ENCODE data around the gene ATXN1. TPM values are rescaled to one million over a fixed set of nuclear protein-coding genes. Genes with fewer than 3 reads are reported as not detected.

ATXN1 gene
- total RNA-seq, 1 experiment from 2014 or later: 8.1 TPM

- TF ChIP-seq ZBTB43 (CRISPR knock-in tag; IDR thresholded peaks at IDR 0.05) (no peak), CDX4 (CRISPR knock-in tag; IDR thresholded peaks at IDR 0.05; ENCODE audit: borderline replicate concordance) (no peak), ZNF219 (CRISPR knock-in tag; IDR thresholded peaks at IDR 0.05; ENCODE audit: borderline replicate concordance) (no peak), ZNF416 (CRISPR knock-in tag; IDR thresholded peaks at IDR 0.05) (no peak), CREM (CRISPR knock-in tag; IDR thresholded peaks at IDR 0.05) (no peak)
- TF ChIP-seq, protein P1, sequence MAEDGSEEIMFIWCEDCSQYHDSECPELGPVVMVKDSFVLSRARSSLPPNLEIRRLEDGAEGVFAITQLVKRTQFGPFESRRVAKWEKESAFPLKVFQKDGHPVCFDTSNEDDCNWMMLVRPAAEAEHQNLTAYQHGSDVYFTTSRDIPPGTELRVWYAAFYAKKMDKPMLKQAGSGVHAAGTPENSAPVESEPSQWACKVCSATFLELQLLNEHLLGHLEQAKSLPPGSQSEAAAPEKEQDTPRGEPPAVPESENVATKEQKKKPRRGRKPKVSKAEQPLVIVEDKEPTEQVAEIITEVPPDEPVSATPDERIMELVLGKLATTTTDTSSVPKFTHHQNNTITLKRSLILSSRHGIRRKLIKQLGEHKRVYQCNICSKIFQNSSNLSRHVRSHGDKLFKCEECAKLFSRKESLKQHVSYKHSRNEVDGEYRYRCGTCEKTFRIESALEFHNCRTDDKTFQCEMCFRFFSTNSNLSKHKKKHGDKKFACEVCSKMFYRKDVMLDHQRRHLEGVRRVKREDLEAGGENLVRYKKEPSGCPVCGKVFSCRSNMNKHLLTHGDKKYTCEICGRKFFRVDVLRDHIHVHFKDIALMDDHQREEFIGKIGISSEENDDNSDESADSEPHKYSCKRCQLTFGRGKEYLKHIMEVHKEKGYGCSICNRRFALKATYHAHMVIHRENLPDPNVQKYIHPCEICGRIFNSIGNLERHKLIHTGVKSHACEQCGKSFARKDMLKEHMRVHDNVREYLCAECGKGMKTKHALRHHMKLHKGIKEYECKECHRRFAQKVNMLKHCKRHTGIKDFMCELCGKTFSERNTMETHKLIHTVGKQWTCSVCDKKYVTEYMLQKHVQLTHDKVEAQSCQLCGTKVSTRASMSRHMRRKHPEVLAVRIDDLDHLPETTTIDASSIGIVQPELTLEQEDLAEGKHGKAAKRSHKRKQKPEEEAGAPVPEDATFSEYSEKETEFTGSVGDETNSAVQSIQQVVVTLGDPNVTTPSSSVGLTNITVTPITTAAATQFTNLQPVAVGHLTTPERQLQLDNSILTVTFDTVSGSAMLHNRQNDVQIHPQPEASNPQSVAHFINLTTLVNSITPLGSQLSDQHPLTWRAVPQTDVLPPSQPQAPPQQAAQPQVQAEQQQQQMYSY (CRISPR knock-in tag; IDR thresholded peaks at IDR 0.05): no peak
Observed at GRCh38 chr6:16326971-16327776, 434.1 kb downstream of the ATXN1 start (continued).

- CTCF ChIA-PET: no interaction called here
- Mint-ChIP-seq H3K36me3 (peaks cover 6% of the 10 kb centered on the region), H3K27ac (no peak overlapping the region), H3K27me3 (ENCODE audit: low read depth) (no peaks in the 10 kb centered on the region), H3K9me3 (peaks cover 7% of the 10 kb centered on the region), H3K4me3 (no peak overlapping the region), H3K4me1 (peaks cover 31% of the 10 kb centered on the region)
- DNase-seq (ENCODE audit: low spot score) (no peak), ATAC-seq (no peak)
- POLR2A ChIA-PET: no interaction called here
- TF ChIP-seq ZSCAN18 (CRISPR knock-in tag; IDR thresholded peaks at IDR 0.05) (no peak), SMAD4 (CRISPR knock-in tag; IDR thresholded peaks at IDR 0.05) (no peak), E2F4 (CRISPR knock-in tag; IDR thresholded peaks at IDR 0.05; ENCODE audit: borderline replicate concordance, low read depth) (no peak), MXD4 (CRISPR knock-in tag; IDR thresholded peaks at IDR 0.05; ENCODE audit: borderline replicate concordance) (no peak), SP1 (CRISPR knock-in tag; conservative IDR thresholded peaks at IDR 0.05) (no peak), E2F5 (CRISPR knock-in tag; IDR thresholded peaks at IDR 0.05) (no peak), ZNF138 (CRISPR knock-in tag; conservative IDR thresholded peaks at IDR 0.05) (no peak), STAT6 (CRISPR knock-in tag; conservative IDR thresholded peaks at IDR 0.05; ENCODE audit: low read depth) (no peak), CDX4 (CRISPR knock-in tag; IDR thresholded peaks at IDR 0.05; ENCODE audit: borderline replicate concordance) (no peak), JUN (CRISPR knock-in tag; IDR thresholded peaks at IDR 0.05) (no peak), IRF1 (CRISPR knock-in tag; IDR thresholded peaks at IDR 0.05) (no peak), RORB (CRISPR knock-in tag; IDR thresholded peaks at IDR 0.05) (no peak)
- TF ChIP-seq, protein P2, sequence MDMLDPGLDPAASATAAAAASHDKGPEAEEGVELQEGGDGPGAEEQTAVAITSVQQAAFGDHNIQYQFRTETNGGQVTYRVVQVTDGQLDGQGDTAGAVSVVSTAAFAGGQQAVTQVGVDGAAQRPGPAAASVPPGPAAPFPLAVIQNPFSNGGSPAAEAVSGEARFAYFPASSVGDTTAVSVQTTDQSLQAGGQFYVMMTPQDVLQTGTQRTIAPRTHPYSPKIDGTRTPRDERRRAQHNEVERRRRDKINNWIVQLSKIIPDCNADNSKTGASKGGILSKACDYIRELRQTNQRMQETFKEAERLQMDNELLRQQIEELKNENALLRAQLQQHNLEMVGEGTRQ (CRISPR knock-in tag; IDR thresholded peaks at IDR 0.05): no peak
- TF ChIP-seq, protein P3, sequence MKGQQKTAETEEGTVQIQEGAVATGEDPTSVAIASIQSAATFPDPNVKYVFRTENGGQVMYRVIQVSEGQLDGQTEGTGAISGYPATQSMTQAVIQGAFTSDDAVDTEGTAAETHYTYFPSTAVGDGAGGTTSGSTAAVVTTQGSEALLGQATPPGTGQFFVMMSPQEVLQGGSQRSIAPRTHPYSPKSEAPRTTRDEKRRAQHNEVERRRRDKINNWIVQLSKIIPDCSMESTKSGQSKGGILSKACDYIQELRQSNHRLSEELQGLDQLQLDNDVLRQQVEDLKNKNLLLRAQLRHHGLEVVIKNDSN (CRISPR knock-in tag; IDR thresholded peaks at IDR 0.05): no peak
Observed at GRCh38 chr6:16326531-16326930, 434.7 kb downstream of the ATXN1 start.

All from WTC11 (cell line).